H1 (cell line): ENCODE results near the gene GYS2. TPM values are rescaled to one million over a fixed set of nuclear protein-coding genes. Genes with fewer than 3 reads are reported as not detected.

Source experiments
- NANOG ChIP-seq: IDR thresholded peaks from 2 replicates; pipeline ENCODE4 v1.6.1; 2011; ENCODE audit warnings: low read length, low read depth, mild to moderate bottlenecking, inconsistent platforms; ENCODE audit not compliant: insufficient read depth, poor library complexity, severe bottlenecking
- RXRA ChIP-seq: IDR thresholded peaks from 2 replicates; pipeline ENCODE4 v1.6.1; 2011; ENCODE audit warnings: low read depth, mild to moderate bottlenecking, low read length, moderate library complexity; ENCODE audit not compliant: insufficient read depth
- polyA plus RNA-seq, 7 experiments: library from polyadenylated mRNA; depleted of rRNA in 3 of 7; stranded (reverse) in 5 of 7; unstranded in 2 of 7; fragments of >200 nt in 5 of 7; fragments of 200-250 nt in 2 of 7; gene quantifications; 1 replicate in 5 of 7; 2 replicates in 1 of 7; 4 replicates in 1 of 7; pipeline versions ENCODE4 v1.2.1 to v1.2.3, GENCODE V29; 2011 to 2013; ENCODE audit warnings: missing spikeins in 2 of 7, mixed read lengths in 2 of 7
- total RNA-seq: library from RNA; stranded (reverse); fragmentation: NEBNext Ultra II Directional; extraction: Animal tissue kit (Norgen Biotek cat#: 25700); gene quantifications from 2 replicates; pipeline ENCODE4 v1.2.1, GENCODE V29; 2021

Gene GYS2
- total and polyA plus RNA-seq, 2 of the 8 experiments (the other 6 are each of a cell fraction or from before 2014, with no cell fraction given) = not detected

DNA sequence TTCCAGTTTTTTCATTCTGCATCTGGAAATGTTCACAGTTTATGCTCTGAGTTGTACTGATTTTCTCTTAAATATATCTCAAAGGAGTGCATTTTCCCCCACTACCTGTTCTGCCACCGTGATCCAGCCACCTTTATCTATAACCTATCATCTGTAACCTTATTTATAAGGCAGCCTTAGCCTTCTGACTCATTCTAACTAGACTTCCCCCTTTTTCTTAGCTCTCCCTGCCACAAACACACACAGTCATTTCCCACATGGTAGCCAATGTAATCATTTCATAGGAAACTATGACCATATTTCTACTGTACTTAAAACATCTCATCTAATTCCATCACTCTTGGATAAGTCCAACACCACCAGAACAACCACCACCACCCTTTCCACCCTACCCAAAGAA lies 10.8 kb upstream of the GYS2 start (continued):
- no peak for TF ChIP-seq NANOG
- no peak for TF ChIP-seq RXRA
